GM12875 (cell line): ENCODE data around the gene GRIK3.

Source experiments
- H3K4me3 ChIP-seq: one replicate; pipeline ENCODE4 v1.5.1; 2011; ENCODE audit warnings: low read depth, low read length, control low read depth
- CTCF ChIP-seq: IDR thresholded peaks from 2 replicates; pipeline ENCODE4 v1.5.1; 2011; ENCODE audit warnings: low read depth, mild to moderate bottlenecking, control low read depth, inconsistent platforms, low read length, moderate library complexity, borderline replicate concordance; ENCODE audit not compliant: insufficient read depth

Gene GRIK3

DNA sequence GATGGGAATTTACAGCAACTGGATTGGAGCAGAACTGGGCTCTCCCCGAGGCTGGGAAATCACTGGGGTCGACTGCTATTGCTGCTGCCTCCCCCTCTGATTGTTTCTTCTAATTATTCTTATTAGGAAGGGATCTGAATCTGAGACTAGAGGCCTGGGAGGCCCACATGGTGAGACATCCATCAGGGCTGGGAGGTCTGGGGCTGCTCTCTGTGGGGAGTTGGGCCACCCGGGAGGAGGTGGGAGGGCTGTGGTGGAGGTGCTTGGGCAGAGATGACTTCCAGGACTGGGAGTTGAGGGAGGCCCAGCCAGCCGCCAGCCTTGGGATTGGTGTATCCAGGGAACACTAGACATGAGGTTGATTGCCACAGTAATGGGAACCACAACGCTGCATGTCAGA lies 247.9 kb downstream of the GRIK3 start:
- TF ChIP-seq CTCF: no peak

GRCh38 chr1:36784147-36784859 lies 250.0 kb downstream of the GRIK3 start:
- no peak for TF ChIP-seq CTCF
- no peak overlapping the region for H3K4me3 ChIP-seq

More for the DNA sequence above, 247.9 kb downstream of the GRIK3 start:
- H3K4me3 ChIP-seq: no peak overlapping the region

- no peak for TF ChIP-seq CTCF
Measured at GRCh38 chr1:36783475-36783874, 250.8 kb downstream of the GRIK3 start.

DNA sequence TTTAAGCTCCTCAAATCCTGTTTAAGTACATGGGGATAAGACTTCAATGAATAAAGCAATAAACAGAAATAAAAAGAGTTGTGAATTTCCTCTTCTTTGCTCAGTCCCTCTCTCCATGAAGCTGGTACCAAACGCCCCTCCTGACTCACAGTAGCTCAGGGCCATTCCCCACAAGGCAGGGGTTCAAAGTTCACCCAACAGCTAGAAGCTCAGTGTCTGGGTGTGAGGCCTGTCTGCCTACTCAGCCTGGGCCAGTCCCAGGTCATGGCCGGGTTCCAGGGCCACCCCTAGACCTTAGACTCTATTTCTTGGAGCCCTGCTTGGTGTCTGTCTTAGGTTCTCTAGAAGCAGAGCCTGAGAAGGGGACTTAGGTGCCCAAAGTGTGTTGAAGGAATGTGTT lies 251.5 kb downstream of the GRIK3 start:
- no peak overlapping the region for H3K4me3 ChIP-seq
- no peak for TF ChIP-seq CTCF

More at GRCh38 chr1:36783475-36783874, 250.8 kb downstream of the GRIK3 start:
- H3K4me3 ChIP-seq: no peak overlapping the region

DNA sequence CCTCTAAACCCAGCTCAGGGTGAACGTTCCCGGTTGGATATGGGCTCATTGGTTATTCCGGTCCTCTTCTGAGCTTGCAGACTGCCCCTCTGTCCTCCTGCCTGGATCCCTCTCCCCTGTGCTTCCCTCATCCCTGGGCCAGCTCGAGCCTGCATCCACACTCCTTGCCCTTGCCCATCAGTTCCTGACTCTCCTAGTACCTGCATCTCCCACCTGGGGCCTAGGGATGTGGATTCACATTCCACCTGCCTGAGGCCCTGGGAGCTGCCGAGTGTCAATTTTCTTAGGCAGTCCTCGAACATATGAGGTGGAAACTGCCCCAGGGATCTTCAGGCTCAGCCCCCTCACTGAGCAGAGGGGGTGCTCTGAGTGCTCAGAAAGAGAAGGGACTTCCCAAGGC lies 252.2 kb downstream of the GRIK3 start:
- no peak overlapping the region for H3K4me3 ChIP-seq
- TF ChIP-seq CTCF: no peak

- no peak for TF ChIP-seq CTCF
- H3K4me3 ChIP-seq: no peak overlapping the region
Measured at GRCh38 chr1:36781098-36781497, 253.2 kb downstream of the GRIK3 start.

DNA sequence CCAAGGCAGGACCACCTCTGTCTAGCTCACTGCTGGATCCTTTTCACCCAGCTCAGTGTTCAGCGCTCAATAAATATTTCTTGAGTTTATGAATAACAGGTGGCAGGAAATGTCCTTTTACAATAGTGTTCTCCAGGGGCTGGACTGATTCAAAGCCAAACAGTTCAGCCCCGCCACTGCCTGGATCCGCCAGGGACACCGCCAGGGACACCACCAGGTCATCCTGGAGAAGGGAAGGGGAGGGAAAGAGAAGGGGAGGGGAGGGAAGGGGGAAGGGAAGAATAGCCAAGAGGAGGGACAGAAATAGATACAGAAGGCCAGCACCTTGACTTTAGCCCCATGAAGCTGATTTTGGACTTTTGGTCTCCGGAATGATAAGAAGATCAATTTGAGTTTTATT lies 255.6 kb downstream of the GRIK3 start:
- no peak for TF ChIP-seq CTCF
- H3K4me3 ChIP-seq: no peak overlapping the region
